HG02970 (cell line): ENCODE results near the gene EBLN2.

Experiments used
- ATAC-seq: cut with Tn5 transposase; IDR thresholded peaks from one replicate; pipeline ENCODE4 v1.9.1; 2021; ENCODE audit warnings: mild to moderate bottlenecking, moderate library complexity, moderate number of reproducible peaks; ENCODE audit not compliant: unreplicated experiment, low FRiP score

The EBLN2 gene

DNA sequence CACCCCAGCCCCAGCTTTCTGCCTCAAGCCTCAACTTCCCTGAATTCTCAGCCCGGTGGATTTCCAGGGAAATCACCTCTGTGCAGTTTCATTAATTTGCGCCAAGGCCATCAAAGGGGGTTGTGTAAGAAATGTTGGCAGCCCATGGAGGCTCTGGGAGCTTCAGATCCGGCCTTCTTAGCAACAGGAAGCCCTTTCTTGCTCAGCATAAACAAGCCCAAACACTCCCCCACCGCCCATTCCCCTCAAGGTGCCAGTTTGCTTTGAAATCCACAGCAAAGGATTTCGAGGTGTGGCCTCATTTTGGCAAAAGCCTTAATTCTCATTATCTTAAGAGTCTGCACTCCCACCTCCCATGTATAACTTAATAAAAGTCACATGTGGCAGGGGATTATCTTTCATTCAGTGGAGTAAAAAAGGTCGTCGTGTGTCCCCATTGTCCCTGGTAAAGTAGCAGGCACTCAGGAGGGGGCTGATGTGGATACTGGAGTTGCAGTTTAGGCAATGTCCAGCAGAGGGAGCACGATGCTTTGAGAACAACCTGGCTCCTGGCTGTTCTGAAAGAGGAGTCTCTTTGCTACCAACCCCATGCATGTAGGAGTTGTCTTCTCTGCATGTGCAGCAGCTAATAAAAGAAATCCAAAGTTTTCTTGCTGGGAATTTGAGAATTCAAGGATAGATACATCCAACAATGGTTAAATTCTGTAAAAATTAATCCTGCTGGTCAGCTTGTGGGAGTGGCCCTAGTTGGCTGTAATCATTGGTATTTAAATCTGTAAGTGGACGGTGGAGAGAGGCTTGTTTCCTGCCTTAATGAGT, 39.5 kb downstream of the EBLN2 start:
- ATAC-seq: no peak

DNA sequence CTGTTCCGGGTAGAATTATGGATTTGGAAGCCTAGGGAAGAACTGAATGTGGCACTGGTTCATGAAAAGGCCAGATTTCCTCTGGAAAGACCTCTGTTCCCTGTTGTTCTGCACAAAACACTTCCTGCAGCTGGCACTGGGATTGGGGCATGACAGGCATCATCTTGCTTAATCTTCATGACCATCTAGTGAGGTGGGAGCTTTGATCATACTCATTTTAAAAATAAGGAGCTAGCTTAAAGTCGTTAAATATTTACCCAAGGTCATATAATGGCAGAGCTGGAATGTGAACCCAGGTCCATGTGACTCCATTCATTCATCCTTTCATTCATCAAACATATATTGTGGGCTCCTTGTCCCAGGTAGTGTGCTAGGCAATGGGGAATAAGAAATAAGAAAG, 40.4 kb downstream of the EBLN2 start:
- ATAC-seq: no peak

DNA sequence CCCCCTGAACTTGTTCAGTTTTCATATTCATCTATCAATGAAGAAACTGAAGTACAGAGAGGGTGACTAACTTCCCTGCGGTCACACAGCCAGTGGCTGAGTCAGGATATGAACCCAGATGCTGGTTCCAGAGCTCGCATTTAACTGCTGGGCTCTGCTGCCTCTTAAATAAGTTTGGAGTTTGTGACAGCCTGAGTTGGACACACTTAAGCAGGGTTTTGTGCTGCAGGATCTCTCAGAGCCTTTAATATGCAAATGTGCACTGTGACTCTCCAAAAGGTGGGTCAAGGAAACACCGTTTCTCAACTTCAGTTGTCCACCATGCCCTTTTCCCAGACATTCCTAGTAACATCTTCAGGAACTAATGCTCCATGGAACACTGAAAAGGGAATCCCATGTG, 45.8 kb downstream of the EBLN2 start:
- no peak for ATAC-seq

DNA sequence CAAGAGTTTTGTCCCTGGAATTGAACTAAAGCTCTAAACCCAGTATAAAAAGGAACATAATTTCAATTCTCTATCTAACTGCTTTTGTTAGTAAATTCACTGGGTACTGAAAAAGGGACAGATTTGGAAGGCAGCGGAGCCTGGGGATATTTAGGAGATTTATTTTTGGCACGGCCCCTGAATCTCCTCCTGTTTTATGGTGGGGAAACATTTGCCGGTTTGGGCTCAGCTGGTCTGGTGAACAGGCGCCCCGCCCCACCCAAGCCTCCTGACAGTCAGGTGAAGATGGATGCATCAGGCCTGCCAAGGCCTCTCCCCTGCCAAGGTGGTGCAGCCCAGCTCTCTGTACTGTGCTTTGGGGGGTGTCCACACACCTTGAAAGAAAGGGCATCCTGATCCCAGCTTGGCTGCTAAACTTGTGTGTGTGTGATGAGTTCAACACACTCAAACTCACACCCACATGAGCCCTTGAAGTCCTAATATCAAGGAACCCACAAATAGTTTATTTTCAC, 46.3 kb downstream of the EBLN2 start:
- no peak for ATAC-seq

DNA sequence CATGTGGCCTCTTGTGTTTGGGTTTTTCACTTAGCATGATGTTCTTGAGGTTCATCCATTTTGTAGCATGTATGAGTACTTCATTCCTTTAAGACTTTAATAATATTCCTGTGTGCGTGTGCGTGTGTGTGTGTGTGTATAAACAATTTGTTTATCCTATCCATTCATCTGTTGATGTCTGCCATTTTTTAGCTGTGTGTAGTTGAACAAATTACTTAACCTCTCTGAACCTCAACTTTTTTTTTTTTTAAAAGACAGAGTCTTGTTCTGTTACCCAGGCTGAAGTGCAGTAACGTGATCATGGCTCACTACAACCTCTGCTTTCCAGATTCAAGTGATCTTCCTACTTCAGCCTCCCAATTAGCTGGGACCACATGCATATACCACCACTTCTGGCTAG, 47.3 kb downstream of the EBLN2 start:
- ATAC-seq: no peak

DNA sequence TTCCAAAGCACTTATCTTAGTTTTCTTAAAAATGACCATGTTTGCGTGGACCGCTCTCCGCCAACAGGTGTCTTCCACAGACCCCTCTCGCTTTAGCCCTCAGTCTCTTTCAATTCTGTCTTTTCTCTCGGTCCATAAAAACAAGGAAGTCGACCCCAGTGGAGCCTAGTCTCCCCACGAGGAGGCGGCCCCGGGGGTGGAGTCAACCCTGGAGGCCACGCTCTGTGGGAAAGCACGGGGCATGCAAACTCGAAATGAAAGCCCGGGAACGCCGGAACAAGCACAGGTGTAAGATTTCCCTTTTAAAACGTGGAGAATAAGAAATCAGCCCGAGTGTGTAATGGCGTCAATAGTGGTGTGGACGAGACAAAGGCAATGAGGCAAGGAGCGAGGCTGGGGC, 49.1 kb downstream of the EBLN2 start:
- ATAC-seq: no peak
